ENCODE data around the gene NPHP4. TPM values are rescaled to one million over a fixed set of nuclear protein-coding genes. Genes with fewer than 3 reads are reported as not detected.

Gene NPHP4
- total and polyA plus RNA-seq, 5 donors, result 2.8 to 6.0 (median 5.1) TPM

- Histone ChIP-seq H3K27me3 (ENCODE audit: control insufficient read depth, insufficient read depth) (no peaks in the 10 kb centered on the region), H3K4me1 (ENCODE audit: control insufficient read depth, insufficient read depth, low read length) (no peaks in the 10 kb centered on the region), H3K9me3 (ENCODE audit: control insufficient read depth, low read length) (no peaks in the 10 kb centered on the region), H3K4me3 (ENCODE audit: low read length) (no peak overlapping the region), H3K27ac (ENCODE audit: low read length) (no peak overlapping the region)
- intact Hi-C loops (cut with DNase I), result no loop called here
- 85% methylated on average over 11 of the region's 11 CpGs for WGBS
- ATAC-seq (no peak), DNase-seq (peak in 1 of 3 donors; percentile 38)
Observed at GRCh38 chr1:5985250-5985649, 7.0 kb downstream of the NPHP4 start.

- intact Hi-C loops (cut with DNase I), result no loop called here
Observed at GRCh38 chr1:5983361-5984103, 8.7 kb downstream of the NPHP4 start.

GRCh38 chr1:5982868-5983267 is 9.4 kb downstream of the NPHP4 start:
- Histone ChIP-seq H3K27ac (ENCODE audit: low read length) (no peak overlapping the region), H3K4me3 (ENCODE audit: low read length) (no peak overlapping the region), H3K9me3 (ENCODE audit: control insufficient read depth, low read length) (no peaks in the 10 kb centered on the region), H3K27me3 (ENCODE audit: control insufficient read depth, insufficient read depth) (no peaks in the 10 kb centered on the region), H3K4me1 (ENCODE audit: control insufficient read depth, insufficient read depth, low read length) (no peaks in the 10 kb centered on the region)
- 74% methylated on average over 5 of the region's 5 CpGs for WGBS
- DNase-seq, result no peak
- intact Hi-C loops (cut with DNase I), result no loop called here
- ATAC-seq, result no peak

More at GRCh38 chr1:5983361-5984103, 8.7 kb downstream of the NPHP4 start:
- no peaks in the 10 kb centered on the region for H3K4me1 ChIP-seq (ENCODE audit: control insufficient read depth, insufficient read depth, low read length)
- ATAC-seq (no peak), DNase-seq (no peak)
- no peaks in the 10 kb centered on the region for H3K27me3 ChIP-seq (ENCODE audit: control insufficient read depth, insufficient read depth)
- H3K9me3 ChIP-seq (ENCODE audit: control insufficient read depth, low read length), result no peaks in the 10 kb centered on the region
- H3K27ac ChIP-seq (ENCODE audit: low read length), result no peak overlapping the region
- no peak overlapping the region for H3K4me3 ChIP-seq (ENCODE audit: low read length)
- WGBS, result 90% methylated on average over 6 of the region's 6 CpGs

- 81% methylated on average over 4 of the region's 4 CpGs for WGBS
- intact Hi-C loops (cut with DNase I), result no loop called here
- Histone ChIP-seq H3K27ac (ENCODE audit: low read length) (no peak overlapping the region), H3K27me3 (ENCODE audit: control insufficient read depth, insufficient read depth) (no peaks in the 10 kb centered on the region), H3K4me3 (ENCODE audit: low read length) (no peak overlapping the region), H3K4me1 (ENCODE audit: control insufficient read depth, insufficient read depth, low read length) (no peaks in the 10 kb centered on the region), H3K9me3 (ENCODE audit: control insufficient read depth, low read length) (no peaks in the 10 kb centered on the region)
- DNase-seq (no peak), ATAC-seq (no peak)
Observed at GRCh38 chr1:5982276-5982675, 9.9 kb downstream of the NPHP4 start.

GRCh38 chr1:5981009-5981380 is 11.2 kb downstream of the NPHP4 start:
- Histone ChIP-seq H3K27ac (ENCODE audit: low read length) (no peak overlapping the region), H3K4me1 (ENCODE audit: control insufficient read depth, insufficient read depth, low read length) (no peaks in the 10 kb centered on the region)
- peak in 1 of 3 donors; percentile 41 for DNase-seq

GRCh38 chr1:5980314-5981008 is 11.8 kb downstream of the NPHP4 start:
- intact Hi-C loops (cut with DNase I), result no loop called here
- H3K4me3 ChIP-seq (ENCODE audit: low read length), result no peak overlapping the region
- DNase-seq, result peak; percentile 83 to 90 (median 86)
- peak; percentile 87 to 88 for ATAC-seq
- 56% methylated on average over 20 of the region's 20 CpGs for WGBS
- no peak overlapping the region for H3K27ac ChIP-seq (ENCODE audit: low read length)
- no peaks in the 10 kb centered on the region for H3K9me3 ChIP-seq (ENCODE audit: control insufficient read depth, low read length)
- no peaks in the 10 kb centered on the region for H3K27me3 ChIP-seq (ENCODE audit: control insufficient read depth, insufficient read depth)
- no peaks in the 10 kb centered on the region for H3K4me1 ChIP-seq (ENCODE audit: control insufficient read depth, insufficient read depth, low read length)

More at GRCh38 chr1:5981009-5981380, 11.2 kb downstream of the NPHP4 start:
- 53% methylated on average over 8 of the region's 8 CpGs for WGBS
- Histone ChIP-seq H3K27me3 (ENCODE audit: control insufficient read depth, insufficient read depth) (no peaks in the 10 kb centered on the region), H3K9me3 (ENCODE audit: control insufficient read depth, low read length) (no peaks in the 10 kb centered on the region), H3K4me3 (ENCODE audit: low read length) (no peak overlapping the region)
- no peak for ATAC-seq
- intact Hi-C loops (cut with DNase I), result no loop called here

- intact Hi-C loops (cut with DNase I), result loop anchor here in 1 of 4 donors (10.0 kb wide), 2 partner anchors 465 to 1325 kb away; partner anchors contain the start of gene AJAP1
- Histone ChIP-seq H3K4me3 (ENCODE audit: low read length) (no peak overlapping the region), H3K27ac (ENCODE audit: low read length) (no peak overlapping the region), H3K4me1 (ENCODE audit: control insufficient read depth, insufficient read depth, low read length) (no peaks in the 10 kb centered on the region), H3K9me3 (ENCODE audit: control insufficient read depth, low read length) (no peaks in the 10 kb centered on the region), H3K27me3 (ENCODE audit: control insufficient read depth, insufficient read depth) (no peaks in the 10 kb centered on the region)
- DNase-seq (peak in 1 of 3 donors; percentile 10), ATAC-seq (no peak)
- 93% methylated on average over 16 of the region's 16 CpGs for WGBS
Observed at GRCh38 chr1:5979536-5980313, 12.5 kb downstream of the NPHP4 start.

GRCh38 chr1:5978452-5978851 is 13.8 kb downstream of the NPHP4 start:
- ATAC-seq (no peak), DNase-seq (peak in 1 of 3 donors; percentile 34)
- Histone ChIP-seq H3K27ac (ENCODE audit: low read length) (no peak overlapping the region), H3K27me3 (ENCODE audit: control insufficient read depth, insufficient read depth) (no peaks in the 10 kb centered on the region), H3K4me1 (ENCODE audit: control insufficient read depth, insufficient read depth, low read length) (no peaks in the 10 kb centered on the region), H3K4me3 (ENCODE audit: low read length) (no peak overlapping the region), H3K9me3 (ENCODE audit: control insufficient read depth, low read length) (no peaks in the 10 kb centered on the region)
- WGBS, result 85% methylated on average over 7 of the region's 7 CpGs
- intact Hi-C loops (cut with DNase I), result loop anchor here in 1 of 4 donors (10.0 kb wide), 2 partner anchors 464 to 1324 kb away; partner anchors contain the start of gene AJAP1

GRCh38 chr1:5977494-5978444 is 14.5 kb downstream of the NPHP4 start:
- no peak overlapping the region for H3K27ac ChIP-seq (ENCODE audit: low read length)
- ATAC-seq (no peak), DNase-seq (peak in 2 of 3 donors; percentile 43 to 52)
- H3K9me3 ChIP-seq (ENCODE audit: control insufficient read depth, low read length), result no peaks in the 10 kb centered on the region
- no peaks in the 10 kb centered on the region for H3K27me3 ChIP-seq (ENCODE audit: control insufficient read depth, insufficient read depth)
- H3K4me3 ChIP-seq (ENCODE audit: low read length), result no peak overlapping the region
- WGBS, result 90% methylated on average over 26 of the region's 26 CpGs
- no peaks in the 10 kb centered on the region for H3K4me1 ChIP-seq (ENCODE audit: control insufficient read depth, insufficient read depth, low read length)
- intact Hi-C loops (cut with DNase I), result loop anchor here in 1 of 4 donors (10.0 kb wide), 2 partner anchors 463 to 1323 kb away; partner anchors contain the start of gene AJAP1
